Hematopoietic multipotent progenitor cell treated with erythropoietin and hydrocortisone succinate and interleukin-3 and kit ligand, for 17 days (in vitro differentiated cells): Measurements from ENCODE around the gene FAT1.

Source experiments
- DNase-seq: peaks from one replicate; pipeline ENCODE4 v3.0.0-alpha.2; 2015; ENCODE audit warnings: low spot score

The FAT1 gene

DNA sequence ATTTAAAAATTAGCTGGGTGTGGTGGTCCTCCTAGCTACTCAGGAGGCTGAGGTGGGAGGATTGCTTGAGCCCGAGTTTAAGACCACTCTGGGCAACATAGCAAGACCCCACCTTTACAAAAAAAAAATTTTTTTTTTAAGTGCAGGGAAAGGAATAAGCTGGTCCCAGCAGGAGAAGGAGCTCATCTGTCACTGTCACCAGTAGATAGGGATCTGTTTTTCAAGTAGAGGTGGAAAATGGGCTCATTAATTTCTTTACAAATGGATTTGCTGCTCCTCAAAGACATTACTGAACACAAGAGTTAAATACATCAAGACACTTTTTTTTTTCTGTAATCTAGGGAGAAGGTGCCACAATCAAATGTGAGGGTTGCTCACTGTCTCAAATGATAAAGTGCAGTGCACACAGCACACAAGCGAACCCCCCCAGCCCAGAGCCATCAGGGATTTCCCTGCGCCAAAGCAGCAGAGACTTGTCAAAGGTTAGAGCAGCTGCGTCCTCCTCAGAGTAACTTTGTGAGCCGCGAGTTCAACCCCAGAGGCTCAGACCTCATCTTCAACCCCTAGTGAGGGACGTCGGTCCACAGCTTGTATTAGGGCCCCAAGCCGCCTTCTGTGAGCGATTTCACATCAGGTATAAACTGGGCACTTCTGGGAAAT, 154.0 kb downstream of the FAT1 start:
- DNase-seq: no peak

DNA sequence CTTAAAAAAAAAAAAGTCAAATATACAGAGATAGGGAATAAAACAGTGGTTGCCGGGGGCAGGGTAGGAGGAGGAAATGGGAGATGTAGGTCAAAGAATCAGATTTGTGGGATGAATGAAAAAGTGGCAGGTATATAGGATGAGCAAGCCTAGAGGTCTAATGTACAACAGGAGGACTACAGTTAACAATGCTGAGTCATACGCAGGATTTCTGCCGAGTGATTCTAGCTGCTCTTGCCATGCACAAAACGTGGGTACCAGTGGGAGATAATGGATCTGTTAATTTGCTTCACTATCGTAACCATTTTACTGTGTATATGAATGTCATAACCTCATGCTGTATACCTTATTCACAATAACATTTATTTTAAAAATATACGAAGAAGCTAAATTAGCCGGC, 157.6 kb downstream of the FAT1 start:
- no peak for DNase-seq

- DNase-seq: no peak
Observed at GRCh38 chr4:186563761-186564160, 159.9 kb downstream of the FAT1 start.

DNA sequence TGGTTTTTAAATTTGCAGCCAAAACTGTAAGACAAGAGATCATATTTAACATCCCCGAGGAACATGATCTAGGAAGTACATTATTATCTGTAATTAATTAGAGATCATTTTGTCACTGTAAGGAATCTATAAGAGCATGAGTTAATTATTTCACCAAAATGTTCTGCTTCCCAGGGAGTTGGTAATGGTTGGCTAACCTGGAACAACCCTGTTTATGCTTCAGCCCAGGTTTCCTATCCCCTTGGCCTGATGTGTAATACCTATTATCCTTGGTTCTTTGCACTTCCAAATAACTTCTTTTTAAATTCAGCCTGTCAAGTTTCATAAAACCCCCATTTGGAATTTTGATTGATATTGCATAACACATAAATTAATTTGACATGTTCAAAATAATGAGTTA, 161.9 kb downstream of the FAT1 start:
- no peak for DNase-seq

DNA sequence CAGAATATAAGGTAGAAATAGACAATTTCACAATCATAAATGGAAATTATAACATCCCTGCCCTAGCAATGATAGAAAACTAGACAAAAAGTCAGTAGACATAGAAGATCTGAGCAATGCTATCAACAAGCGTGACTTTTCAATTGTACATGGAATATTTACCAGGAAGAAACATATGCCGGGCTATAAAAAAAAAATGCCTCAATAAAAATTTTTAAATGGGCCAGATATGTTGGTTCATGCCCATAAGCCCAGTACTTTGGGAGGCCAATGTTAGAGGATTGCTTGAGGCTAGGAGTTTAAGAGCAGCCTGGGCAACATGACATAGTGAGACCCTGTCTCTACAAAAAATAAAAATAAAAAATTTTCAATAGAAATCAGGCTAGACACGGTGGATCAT, 163.0 kb downstream of the FAT1 start:
- DNase-seq: no peak

- no peak for DNase-seq
Observed at GRCh38 chr4:186557486-186557885, 166.2 kb downstream of the FAT1 start.

GRCh38 chr4:186557061-186557460, 166.6 kb downstream of the FAT1 start:
- DNase-seq: no peak

GRCh38 chr4:186554914-186555827, 168.5 kb downstream of the FAT1 start, which contains the start of gene MTNR1A:
MTNR1A (minus strand) TSS chr4:186555567; CDS start chr4:186555365, 202 bp downstream.
- DNase-seq: no peak

DNA sequence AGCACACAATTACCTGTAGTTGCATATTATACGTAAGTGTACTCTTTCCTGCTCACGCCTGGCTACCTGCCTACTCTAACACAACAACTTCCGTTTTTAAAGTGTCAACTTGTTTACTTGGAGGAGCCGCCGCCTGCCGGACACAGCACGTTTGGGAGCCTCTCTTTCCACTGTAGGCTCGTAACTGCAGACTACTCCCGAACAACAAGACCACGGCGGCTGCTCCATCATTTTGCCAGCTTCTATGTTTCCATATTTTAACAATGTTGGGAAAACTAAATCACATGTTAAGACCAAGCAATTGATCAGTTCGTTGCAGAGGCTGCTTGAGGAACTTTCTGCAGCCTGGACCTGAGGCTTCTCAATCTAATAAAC, 169.1 kb downstream of the FAT1 start:
- DNase-seq: no peak

DNA sequence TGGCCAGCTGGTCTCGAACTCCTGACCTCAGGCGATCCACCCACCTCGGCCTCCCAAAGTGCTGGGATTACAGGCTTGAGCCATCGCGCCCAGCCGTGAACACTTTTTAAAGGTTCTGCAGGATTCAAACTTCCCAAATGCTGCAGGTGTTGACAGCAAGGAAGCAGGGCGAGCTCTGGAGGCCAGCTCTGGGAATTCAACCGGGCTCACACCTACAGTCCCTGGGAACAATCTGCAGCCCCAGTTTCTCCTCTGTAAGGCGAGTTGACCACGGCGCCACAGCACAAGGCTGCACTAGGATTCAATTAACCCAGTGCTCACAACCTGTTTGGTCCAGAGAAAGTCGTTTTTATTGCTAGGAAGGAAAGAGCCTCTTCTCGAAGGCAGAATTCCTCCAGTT, 169.9 kb downstream of the FAT1 start:
- DNase-seq: no peak

DNA sequence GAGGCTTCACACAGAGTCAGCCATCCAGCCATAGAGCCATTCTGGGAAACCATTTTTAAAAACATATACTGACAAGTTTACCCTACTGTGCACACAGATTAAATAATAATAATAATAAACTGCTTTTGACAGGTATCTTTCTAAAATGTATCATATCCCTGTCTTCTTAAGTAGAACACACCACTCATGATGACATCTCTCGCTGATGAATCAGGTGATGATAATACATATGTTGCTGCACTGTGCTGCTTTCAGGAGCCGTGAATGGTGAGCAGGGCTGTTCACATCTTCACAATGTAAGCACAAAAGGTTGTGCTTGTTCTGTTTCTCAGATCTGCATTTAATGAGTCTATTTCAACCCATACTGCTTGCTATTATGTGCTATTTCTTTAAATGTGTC, 171.8 kb downstream of the FAT1 start:
- DNase-seq: no peak

- no peak for DNase-seq
Observed at GRCh38 chr4:186545436-186545835, 178.2 kb downstream of the FAT1 start.

- no peak for DNase-seq
Observed at GRCh38 chr4:186543206-186543605, 180.4 kb downstream of the FAT1 start.

- DNase-seq: no peak
Observed at GRCh38 chr4:186541801-186542200, 181.9 kb downstream of the FAT1 start.

DNA sequence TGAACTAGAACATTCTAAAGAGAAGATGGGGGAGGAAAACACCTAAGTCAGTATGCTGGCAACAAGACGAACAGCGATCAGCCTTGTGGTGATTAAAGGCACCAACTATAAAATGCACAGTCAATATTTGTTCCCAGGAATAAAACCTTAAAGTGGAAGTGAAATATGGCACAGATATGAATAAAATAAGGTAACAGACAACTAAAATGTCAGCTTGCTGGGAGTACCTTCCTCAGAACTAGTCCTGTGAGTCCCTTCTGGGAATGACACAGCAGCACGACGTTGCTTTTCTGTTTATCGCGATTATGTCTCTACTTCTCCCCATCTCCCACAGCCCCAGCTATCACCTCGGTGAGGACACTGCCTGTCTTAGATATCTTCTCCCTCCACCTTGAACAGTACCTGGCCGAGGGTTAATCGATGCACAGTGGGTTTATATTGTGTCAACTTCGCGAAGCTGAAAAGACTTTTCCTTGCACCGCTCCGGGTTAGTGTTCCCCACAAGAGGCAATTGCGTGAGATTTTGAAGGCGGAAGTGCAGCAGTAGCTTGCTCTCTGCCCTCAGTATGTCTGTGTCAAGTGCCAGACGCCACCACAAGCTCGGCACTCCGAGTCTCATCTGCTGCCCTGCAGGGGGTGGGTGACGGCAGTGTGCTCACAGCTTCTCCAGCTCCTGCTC, 185.7 kb downstream of the FAT1 start:
- DNase-seq: no peak
